ENCODE data around the gene MEI4.

Gene MEI4

GRCh38 chr6:77910826-77911225 lies 258.0 kb downstream of the MEI4 start:
- Histone ChIP-seq H3K27me3 (replicated peaks) (no peaks in the 10 kb centered on the region), H3K27ac (no peak overlapping the region), H3K4me3 (ENCODE audit: low read depth, low read length) (no peak overlapping the region), H3K36me3 (replicated peaks) (no peaks in the 10 kb centered on the region)
- DNase-seq: no peak
- in situ Hi-C loops (cut with HindIII; ENCODE audit: low pct_ligation_motif_present, low sequenced_read_pairs): no loop called here
- TF ChIP-seq CTCF (IDR thresholded peaks at IDR 0.05; ENCODE audit: low read depth, low read length, missing control alignments): no peak

GRCh38 chr6:77926198-77926751 lies 273.4 kb downstream of the MEI4 start:
- Histone ChIP-seq H3K27ac (no peak overlapping the region), H3K27me3 (replicated peaks) (no peaks in the 10 kb centered on the region), H3K4me3 (ENCODE audit: low read depth, low read length) (no peak overlapping the region), H3K36me3 (replicated peaks) (no peaks in the 10 kb centered on the region)
- in situ Hi-C loops (cut with HindIII; ENCODE audit: low pct_ligation_motif_present, low sequenced_read_pairs): no loop called here
- peak; percentile 34 for TF ChIP-seq CTCF (IDR thresholded peaks at IDR 0.05; ENCODE audit: low read depth, low read length, missing control alignments)
- DNase-seq: peak; percentile 5

- Histone ChIP-seq H3K36me3 (replicated peaks) (no peaks in the 10 kb centered on the region), H3K27ac (no peak overlapping the region), H3K4me3 (ENCODE audit: low read depth, low read length) (no peak overlapping the region), H3K27me3 (replicated peaks) (no peaks in the 10 kb centered on the region)
- in situ Hi-C loops (cut with HindIII; ENCODE audit: low pct_ligation_motif_present, low sequenced_read_pairs): no loop called here
- no peak for DNase-seq
- TF ChIP-seq CTCF (IDR thresholded peaks at IDR 0.05; ENCODE audit: low read depth, low read length, missing control alignments): no peak
These were observed 277.5 kb downstream of the MEI4 start for GRCh38 chr6:77930382-77930781.

- H3K36me3 ChIP-seq (replicated peaks): no peaks in the 10 kb centered on the region
- H3K27me3 ChIP-seq (replicated peaks): no peaks in the 10 kb centered on the region
- in situ Hi-C loops (cut with HindIII; ENCODE audit: low pct_ligation_motif_present, low sequenced_read_pairs): no loop called here
- DNase-seq: no peak
- H3K4me3 ChIP-seq (ENCODE audit: low read depth, low read length): no peak overlapping the region
- no peak for TF ChIP-seq CTCF (IDR thresholded peaks at IDR 0.05; ENCODE audit: low read depth, low read length, missing control alignments)
- H3K27ac ChIP-seq: no peak overlapping the region
These were observed 278.1 kb downstream of the MEI4 start for GRCh38 chr6:77930952-77931351.

GRCh38 chr6:77962070-77962469 lies 309.2 kb downstream of the MEI4 start:
- Histone ChIP-seq H3K27ac (no peak overlapping the region), H3K27me3 (replicated peaks) (no peaks in the 10 kb centered on the region), H3K36me3 (replicated peaks) (no peaks in the 10 kb centered on the region), H3K4me3 (ENCODE audit: low read depth, low read length) (no peak overlapping the region)
- no peak for TF ChIP-seq CTCF (IDR thresholded peaks at IDR 0.05; ENCODE audit: low read depth, low read length, missing control alignments)
- in situ Hi-C loops (cut with HindIII; ENCODE audit: low pct_ligation_motif_present, low sequenced_read_pairs): no loop called here
- no peak for DNase-seq

- Histone ChIP-seq H3K27me3 (replicated peaks) (no peaks in the 10 kb centered on the region), H3K36me3 (replicated peaks) (no peaks in the 10 kb centered on the region), H3K27ac (no peak overlapping the region), H3K4me3 (ENCODE audit: low read depth, low read length) (no peak overlapping the region)
- TF ChIP-seq CTCF (IDR thresholded peaks at IDR 0.05; ENCODE audit: low read depth, low read length, missing control alignments): no peak
- DNase-seq: no peak
- in situ Hi-C loops (cut with HindIII; ENCODE audit: low pct_ligation_motif_present, low sequenced_read_pairs): no loop called here
These were observed 312.6 kb downstream of the MEI4 start for GRCh38 chr6:77965449-77965848.

Data from brain microvascular endothelial cell (primary cell).